Epidermal melanocyte (primary cell): ENCODE measurements around the gene LRCOL1.

Experiments used
- DNase-seq: peaks from one replicate; pipeline ENCODE4 v3.0.0; 2011; ENCODE audit warnings: low spot score; ENCODE audit not compliant: insufficient read length

LRCOL1 gene

DNA sequence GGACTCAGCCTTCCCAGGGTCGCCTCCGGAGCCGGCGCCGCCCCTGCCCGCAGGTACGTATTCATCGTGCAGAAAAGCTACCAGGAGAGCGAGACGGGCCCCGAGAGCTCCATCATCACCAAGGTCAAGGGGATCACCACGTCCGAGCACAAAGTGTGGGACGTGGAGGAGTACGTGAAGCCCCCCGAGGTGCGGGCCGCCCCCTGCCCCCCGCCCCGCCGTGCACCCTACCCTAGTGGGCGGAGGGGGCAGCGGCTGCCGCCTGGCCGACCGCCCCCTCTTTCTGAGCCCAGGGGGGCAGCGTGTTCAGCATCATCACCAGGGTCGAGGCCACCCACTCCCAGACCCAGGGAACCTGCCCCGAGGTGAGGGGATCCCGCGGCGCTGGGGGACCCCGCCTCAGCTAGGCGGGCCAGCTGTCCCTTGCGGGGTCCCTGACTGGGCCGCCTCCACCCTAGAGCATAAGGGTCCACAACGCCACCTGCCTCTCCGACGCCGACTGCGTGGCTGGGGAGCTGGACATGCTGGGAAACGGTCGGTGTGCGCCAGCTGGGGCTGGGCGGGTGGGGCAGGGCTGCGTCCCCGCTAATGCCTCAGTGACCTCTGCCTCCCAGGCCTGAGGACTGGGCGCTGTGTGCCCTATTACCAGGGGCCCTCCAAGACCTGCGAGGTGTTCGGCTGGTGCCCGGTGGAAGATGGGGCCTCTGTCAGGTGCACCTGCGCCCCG is 9.2 kb upstream of the LRCOL1 start:
- DNase-seq: no peak

- no peak for DNase-seq
These were observed 8.6 kb upstream of the LRCOL1 start for GRCh38 chr12:132619071-132619385.

- DNase-seq: no peak
These were observed 8.3 kb upstream of the LRCOL1 start, which contains the start of gene P2RX2 for GRCh38 chr12:132618683-132619043. P2RX2 (plus strand) TSS chr12:132618776; CDS start chr12:132618817, 41 bp downstream.

- DNase-seq: no peak
These were observed 7.7 kb upstream of the LRCOL1 start for GRCh38 chr12:132617822-132618682.

- DNase-seq: no peak
These were observed 6.8 kb upstream of the LRCOL1 start for GRCh38 chr12:132617135-132617701.

- DNase-seq: no peak
These were observed 5.2 kb upstream of the LRCOL1 start for GRCh38 chr12:132615579-132616038.

DNA sequence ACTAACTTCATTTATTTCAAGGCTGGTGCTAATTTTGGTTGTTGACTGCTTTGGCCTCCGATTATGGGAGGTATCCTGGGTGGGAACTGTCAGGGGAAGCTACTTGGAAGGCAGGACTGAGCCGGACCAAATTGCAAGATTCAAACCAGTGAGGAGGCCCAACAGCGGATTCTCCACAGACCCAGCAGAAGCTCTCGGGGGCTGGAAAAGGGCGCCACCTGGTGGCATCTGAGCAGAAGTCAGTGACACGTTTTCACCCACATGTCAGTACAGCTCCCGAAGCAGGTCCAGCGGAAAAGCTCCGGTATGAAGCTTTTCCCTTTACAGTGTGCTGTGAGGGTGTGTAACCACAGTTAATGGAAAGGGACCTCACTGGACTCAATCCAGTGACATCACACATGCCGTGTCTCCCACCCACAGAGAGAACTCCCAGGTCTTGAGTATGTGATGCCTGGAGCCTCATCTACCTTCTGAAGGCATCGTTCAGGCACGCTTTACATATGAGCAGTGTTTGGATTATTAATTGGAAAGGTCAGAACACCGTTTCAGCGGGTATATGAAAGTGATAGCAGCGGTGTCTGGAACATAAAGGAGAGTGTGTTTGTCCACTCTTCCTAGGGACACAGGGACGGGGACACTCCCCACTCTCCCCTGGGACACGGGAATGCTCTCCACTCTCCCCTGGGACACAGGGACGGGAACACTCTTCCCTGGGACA is 4.6 kb upstream of the LRCOL1 start:
- peak; percentile 96 for DNase-seq

DNA sequence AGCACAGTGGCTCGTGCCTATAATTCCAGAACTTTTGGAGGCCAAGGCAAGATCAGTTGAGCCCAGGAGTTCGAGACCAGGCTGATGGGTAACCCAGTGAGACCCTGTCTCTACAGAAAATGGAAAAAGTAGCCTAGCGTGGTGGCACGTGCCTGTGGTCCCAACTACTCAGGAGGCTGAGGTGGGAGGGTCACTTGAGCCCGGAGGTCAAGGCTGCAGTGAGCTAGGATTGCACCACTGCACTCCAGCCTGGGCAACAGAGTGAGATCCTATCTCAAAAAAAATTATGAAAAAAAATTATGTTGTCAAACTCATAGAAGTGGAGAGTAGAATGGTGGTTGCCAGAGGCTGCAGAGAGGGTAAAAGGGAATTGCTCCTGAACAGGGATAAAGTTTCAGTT is 3.6 kb upstream of the LRCOL1 start:
- no peak for DNase-seq

- no peak for DNase-seq
These were observed 1.2 kb upstream of the LRCOL1 start for GRCh38 chr12:132611620-132612019.

- DNase-seq: no peak
These were observed 652 bp upstream of the LRCOL1 start for GRCh38 chr12:132610866-132611602.

GRCh38 chr12:132608231-132609171 is 1.9 kb downstream of the LRCOL1 start:
- DNase-seq: no peak

- no peak for DNase-seq
These were observed 3.5 kb downstream of the LRCOL1 start for GRCh38 chr12:132606927-132607326.

GRCh38 chr12:132606466-132606865 is 3.9 kb downstream of the LRCOL1 start:
- DNase-seq: no peak

DNA sequence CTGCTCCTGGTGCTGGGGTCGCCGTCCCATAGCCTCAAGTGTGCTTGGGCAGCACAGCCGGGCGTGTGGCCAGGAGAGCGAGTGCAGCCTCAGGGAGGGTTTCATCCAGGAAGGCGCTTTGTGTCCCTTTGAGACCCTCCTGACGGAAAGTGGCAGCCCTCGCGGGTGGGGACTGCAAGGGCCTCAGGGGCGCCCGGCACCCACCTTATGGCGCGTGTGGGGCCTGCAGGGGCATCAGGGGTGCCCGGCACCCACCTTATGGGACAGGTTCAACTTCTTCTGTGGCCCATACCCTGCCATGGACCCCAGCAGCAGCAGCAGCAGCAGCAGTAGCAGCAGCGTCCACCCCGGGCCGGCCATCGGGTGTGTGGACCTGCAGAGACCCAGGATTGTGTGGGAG is 4.5 kb downstream of the LRCOL1 start:
- DNase-seq: no peak

DNA sequence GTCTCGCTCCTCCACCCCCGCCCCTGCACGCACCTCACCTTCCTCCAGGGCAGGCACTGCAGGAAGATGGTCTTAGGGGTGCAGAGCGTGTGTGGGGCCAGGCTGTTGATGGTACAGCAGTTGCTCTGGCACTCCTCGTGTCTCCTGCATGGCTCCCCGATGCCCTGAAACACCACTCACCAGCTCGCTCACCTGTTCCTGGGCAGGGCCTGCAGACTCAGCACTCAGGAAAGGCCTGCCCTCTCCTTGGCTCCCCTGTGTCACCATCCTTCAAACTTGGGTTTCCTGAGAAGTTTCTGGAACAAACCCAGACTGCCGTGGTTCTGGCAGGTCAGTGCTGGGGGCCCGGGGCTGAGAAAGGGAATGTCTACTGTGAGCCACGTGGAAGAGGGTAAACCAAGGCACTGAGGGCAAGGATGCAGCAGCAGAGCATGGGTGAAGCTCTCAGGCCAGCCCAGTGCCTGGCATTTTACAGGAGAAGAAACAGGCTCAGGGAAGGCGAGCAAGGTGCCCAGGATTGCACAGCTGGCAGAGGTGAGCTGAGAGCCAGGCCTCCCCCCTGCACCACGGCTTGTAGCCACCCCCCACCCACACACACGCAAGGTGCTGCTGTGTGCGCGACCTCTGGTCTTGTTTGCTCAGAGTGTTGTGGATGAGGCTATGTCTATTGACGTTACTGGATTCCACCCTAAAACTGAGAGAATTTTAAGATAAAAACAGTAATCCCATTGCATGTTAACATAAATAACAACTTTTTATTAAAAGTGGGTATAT is 5.5 kb downstream of the LRCOL1 start:
- DNase-seq: no peak

DNA sequence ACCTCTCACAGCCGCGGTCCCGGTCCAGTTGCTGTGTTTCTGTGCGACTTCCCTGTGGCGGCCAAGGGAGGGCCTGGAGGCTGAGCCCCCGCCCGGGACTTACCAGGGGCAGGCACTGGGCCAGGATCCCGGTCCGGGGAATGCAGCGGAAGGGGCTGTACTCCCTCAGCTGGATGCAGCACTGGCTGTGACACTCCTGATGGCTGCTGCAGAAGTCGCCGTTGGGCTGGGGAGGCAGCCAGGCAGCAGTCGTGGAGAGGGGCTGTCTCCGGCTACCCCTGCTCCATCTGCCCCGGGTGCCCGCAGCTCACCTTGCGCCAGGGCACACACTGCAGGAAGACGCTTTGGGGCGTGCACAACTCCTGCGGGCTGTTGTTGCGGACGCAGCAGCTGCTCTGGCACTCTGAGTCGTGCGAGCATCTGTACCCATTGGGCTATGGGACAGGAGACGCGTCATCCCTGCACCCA is 6.2 kb downstream of the LRCOL1 start:
- DNase-seq: no peak

GRCh38 chr12:132603240-132604150 is 6.9 kb downstream of the LRCOL1 start:
- DNase-seq: no peak
